Omental fat pad (tissue), 4 donors: ENCODE data around the gene OR5J2. TPM values are rescaled to one million over a fixed set of nuclear protein-coding genes. Genes with fewer than 3 reads are reported as not detected.
"Not testable (repeated sequence)": the region's sequence is repeated elsewhere in the genome, so short reads cannot be mapped to it uniquely, and the experiment has no call there.

Experiments
- ATAC-seq: fragments of 150-250 bp; one replicate; pipeline ENCODE4 v1.9.1; 2016; ENCODE audit warnings: mild to moderate bottlenecking, moderate library complexity; ENCODE audit not compliant: low FRiP score
- DNase-seq: peaks from one replicate; pipeline ENCODE4 v3.0.0-alpha.2; 2019; ENCODE audit warnings: low spot score
- total RNA-seq, 4 donors: library from RNA; depleted of rRNA; stranded (reverse); fragments of >200 nt; gene quantifications; one replicate each; pipeline ENCODE4 v1.1.0, GENCODE V29; 2016
- TF ChIP-seq, protein P1 (sequence below), 3 donors: fragments of 450-650 bp; IDR thresholded peaks; one replicate each; pipeline ENCODE4 v1.5.1; 2016 to 2017; ENCODE audit warnings: antibody characterized with exemption in 3 of 3, mild to moderate bottlenecking in 3 of 3, moderate library complexity in 2 of 3

Gene OR5J2
- total RNA-seq, 4 donors from 2014 or later: not detected

DNA sequence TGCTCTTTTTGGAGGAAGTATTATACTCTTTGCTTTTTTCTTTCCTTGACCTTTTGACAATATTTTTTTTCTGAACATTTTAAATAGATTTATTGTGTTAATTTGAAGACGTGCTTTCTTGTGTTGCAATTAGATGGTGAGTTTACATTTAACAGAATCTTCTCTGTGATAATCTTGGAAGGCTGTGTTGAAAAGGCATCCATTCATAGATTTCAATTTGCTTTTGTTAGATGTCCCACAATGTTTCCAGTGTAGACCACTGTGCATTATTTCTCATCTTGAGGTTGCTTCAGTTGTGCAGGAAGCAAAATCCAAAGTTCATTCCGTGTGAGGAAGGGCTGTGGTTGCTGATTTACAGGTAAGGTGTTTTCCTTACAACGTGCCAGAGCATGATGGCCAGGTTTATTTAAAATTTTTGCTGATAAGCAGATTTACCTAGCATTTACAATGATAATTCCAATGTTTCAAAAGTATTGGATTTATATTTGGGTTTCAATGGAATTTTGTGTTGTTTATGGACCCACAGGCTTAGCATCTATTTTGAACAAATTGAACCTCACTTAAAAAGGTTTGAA, 4.1 kb upstream of the OR5J2 start:
- DNase-seq (no peak), ATAC-seq (no peak)
- TF ChIP-seq, protein P1, sequence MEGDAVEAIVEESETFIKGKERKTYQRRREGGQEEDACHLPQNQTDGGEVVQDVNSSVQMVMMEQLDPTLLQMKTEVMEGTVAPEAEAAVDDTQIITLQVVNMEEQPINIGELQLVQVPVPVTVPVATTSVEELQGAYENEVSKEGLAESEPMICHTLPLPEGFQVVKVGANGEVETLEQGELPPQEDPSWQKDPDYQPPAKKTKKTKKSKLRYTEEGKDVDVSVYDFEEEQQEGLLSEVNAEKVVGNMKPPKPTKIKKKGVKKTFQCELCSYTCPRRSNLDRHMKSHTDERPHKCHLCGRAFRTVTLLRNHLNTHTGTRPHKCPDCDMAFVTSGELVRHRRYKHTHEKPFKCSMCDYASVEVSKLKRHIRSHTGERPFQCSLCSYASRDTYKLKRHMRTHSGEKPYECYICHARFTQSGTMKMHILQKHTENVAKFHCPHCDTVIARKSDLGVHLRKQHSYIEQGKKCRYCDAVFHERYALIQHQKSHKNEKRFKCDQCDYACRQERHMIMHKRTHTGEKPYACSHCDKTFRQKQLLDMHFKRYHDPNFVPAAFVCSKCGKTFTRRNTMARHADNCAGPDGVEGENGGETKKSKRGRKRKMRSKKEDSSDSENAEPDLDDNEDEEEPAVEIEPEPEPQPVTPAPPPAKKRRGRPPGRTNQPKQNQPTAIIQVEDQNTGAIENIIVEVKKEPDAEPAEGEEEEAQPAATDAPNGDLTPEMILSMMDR (IDR thresholded peaks at IDR 0.05): no peak

DNA sequence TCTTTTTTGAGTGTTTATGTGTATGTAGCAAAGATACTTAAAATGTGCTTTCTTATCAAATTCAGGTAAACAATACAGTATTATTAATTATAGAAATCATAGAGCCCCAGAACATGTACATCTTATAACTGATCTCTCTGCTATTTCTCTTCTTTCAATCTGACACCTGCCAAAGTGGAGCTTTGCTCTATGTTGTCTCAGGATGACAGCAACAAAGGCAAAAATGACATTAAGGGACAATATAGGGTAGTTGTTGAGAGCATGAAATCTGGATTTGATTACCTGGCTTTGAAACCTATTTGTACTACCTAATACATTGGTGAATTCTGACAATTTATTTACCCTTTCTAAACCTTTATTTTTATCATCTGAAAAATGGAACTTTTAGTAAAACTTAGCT, 7.0 kb downstream of the OR5J2 start:
- TF ChIP-seq, protein P1 (IDR thresholded peaks at IDR 0.05): no peak
- ATAC-seq: no peak
- no peak for DNase-seq

DNA sequence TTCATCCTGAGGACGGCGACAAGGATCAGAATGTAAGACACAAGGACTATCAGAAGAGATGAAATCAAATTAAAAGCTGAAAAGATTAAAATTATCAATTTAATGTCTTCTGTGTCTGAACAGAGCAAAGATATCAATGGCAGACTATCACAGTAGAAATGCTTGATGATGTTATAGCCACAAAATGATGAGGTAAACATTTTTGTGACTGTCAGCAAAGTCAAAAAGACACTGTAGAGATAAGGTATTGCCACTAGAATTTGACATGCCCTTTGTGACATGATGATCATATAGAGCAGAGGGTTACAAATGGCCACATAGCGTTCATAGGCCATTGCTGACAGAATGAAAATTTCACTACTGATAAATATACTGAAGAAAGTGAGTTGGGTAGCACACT, 12.2 kb downstream of the OR5J2 start:
- ATAC-seq (no peak), DNase-seq (no peak)
- TF ChIP-seq, protein P1 (IDR thresholded peaks at IDR 0.05): no peak

DNA sequence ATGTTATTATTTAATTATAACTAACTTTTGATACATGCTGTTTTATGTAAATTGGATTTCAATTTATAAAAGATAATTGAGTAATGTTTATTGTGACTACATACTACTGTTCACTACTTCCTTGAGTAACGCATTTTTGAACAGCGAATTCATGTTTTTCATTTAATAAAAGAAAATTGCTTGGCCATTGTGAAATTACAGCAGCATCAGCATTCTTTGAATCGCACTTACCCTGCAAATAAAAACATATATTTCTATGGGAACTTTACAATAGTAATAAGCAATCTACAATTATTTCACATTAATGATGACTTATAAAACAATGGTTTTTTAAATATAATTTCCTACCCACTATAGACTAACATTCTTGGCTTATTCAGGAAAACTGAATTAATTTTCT, 20.3 kb downstream of the OR5J2 start:
- TF ChIP-seq, protein P1 (IDR thresholded peaks at IDR 0.05): no peak
- no peak for ATAC-seq
- DNase-seq: no peak

DNA sequence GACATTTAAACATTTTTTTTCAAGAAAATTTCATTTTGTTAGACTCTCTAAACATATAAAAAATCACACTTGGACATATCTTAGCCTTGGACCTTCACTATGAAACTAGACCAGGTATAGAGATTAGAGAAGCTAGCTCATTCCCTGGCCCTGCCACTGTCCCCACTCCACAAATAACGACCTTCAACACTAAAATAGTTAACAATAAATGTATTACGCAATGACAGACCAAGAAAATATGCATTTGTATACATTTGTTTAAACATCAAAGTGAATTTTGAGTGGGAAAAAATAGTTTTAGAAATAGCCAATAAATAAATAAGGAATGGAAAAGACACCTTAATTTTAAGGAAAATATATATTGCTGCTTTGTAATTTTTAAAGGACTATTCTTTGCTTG, 20.9 kb downstream of the OR5J2 start:
- ATAC-seq (no peak), DNase-seq (no peak)
- TF ChIP-seq, protein P1 (IDR thresholded peaks at IDR 0.05): no peak

DNA sequence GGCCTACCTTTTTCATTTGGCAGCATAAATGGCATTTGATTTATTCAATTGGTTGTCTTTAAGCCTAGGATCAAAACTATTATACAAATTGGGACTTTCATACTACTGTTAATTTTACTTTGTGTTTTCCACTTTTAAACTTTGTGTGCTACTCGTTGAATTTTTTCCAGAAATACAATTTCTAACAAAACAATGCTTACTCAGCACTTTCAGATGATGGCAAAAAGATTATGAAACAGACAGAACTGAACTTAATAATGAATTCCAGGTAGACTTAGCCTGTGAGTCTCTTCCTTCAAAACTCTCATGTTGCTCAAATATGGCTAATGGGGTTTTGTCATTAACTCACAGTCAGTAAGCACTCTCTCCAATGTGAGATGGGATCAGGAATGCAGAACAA, 31.4 kb downstream of the OR5J2 start:
- TF ChIP-seq, protein P1 (IDR thresholded peaks at IDR 0.05): no peak
- ATAC-seq (no peak), DNase-seq (no peak)

DNA sequence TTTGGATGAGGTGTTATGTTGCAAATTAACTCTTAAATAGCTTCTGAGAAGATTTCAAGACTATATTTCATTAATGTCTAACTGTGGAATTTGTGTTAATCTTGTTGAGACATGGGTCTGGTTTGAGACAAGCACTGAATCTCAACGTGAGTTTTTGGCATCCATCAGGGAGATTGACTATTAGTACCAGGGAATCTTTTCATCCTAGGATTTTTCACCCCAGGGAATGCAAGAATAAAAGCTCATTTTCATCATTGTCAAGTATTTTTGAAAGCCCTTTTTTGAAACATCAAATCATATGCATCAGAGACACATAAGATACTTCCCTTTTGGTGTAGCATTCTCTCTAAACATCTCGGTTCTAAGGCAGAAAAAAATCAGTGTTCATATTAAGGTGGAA, 38.1 kb downstream of the OR5J2 start:
- TF ChIP-seq, protein P1 (IDR thresholded peaks at IDR 0.05): no peak
- ATAC-seq (no peak), DNase-seq (no peak)

DNA sequence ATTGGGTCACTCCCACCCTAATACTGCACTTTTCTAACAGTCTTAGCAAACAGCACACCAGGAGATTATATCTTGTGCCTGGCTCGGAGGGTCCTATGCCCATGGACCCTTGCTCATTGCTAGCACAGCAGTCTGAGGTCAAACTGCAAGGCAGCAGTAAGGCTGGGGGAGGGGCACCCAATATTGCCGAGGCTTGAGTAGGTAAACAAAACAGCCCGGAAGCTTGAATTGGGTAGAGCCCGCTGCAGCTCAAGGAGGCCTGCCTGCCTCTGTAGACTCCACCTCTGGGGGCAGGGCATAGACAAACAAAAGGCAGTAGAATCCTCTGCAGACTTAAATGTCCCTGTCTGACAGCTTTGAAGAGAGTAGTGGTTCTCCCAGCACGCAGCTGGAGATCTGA, 43.3 kb downstream of the OR5J2 start:
- DNase-seq, ATAC-seq: not testable (repeated sequence)
